Myocyte (in vitro differentiated cells): ENCODE results near the gene WWOX. TPM values are rescaled to one million over a fixed set of nuclear protein-coding genes. Genes with fewer than 3 reads are reported as not detected.

Source experiments
- DNase-seq: peaks from one replicate; pipeline ENCODE4 v3.0.0-alpha.2; 2012; ENCODE audit warnings: low read depth
- total RNA-seq: library from RNA; depleted of rRNA; stranded (reverse); fragments of >200 nt; gene quantifications from 2 replicates; pipeline ENCODE4 v1.2.3, GENCODE V29; 2014

The WWOX gene
- total RNA-seq, 1 donor from 2014 or later: 12.5 TPM

DNA sequence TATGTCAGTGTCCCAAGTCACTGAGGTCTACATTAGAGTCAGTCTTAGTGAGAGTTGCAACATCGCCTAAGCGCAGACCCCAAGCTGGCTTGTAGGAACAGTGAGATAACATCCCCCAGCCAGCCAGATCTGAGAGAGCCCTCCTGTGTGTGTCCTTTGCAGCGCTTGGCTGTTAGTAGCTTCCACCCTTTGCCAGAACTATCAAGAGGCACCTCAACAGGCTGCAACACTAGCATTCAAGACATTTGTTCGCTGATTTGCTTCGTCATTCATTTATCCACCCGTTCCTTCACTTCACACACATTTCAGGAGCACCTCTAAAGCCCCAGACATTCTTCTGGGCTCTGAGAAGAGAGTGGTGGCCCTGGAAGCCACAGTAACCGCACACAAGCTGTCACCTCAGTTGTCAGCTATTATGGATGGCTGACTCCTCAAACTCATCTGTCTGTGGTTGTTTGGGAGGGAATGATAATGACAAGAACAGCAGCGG is 289.6 kb downstream of the WWOX start:
- DNase-seq: no peak

DNA sequence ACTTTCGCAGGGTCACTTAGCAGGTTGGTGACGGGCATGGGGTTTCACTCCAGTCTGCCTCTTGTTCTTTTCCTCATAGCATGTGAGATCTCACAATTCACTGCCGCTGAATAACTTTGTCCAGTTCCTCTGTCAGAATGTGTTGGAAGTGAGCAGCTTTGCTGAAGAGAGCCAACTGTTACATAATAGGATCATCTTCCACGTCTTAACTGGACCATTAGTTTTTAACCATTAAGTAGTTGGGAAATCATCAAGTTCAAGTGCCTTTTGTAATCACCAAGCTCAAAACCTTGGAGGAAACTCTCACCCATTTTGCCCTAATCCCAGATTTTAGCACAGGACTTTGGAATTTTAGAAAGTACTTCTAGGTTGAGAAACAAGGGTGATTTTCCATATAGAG is 290.6 kb downstream of the WWOX start:
- no peak for DNase-seq

DNA sequence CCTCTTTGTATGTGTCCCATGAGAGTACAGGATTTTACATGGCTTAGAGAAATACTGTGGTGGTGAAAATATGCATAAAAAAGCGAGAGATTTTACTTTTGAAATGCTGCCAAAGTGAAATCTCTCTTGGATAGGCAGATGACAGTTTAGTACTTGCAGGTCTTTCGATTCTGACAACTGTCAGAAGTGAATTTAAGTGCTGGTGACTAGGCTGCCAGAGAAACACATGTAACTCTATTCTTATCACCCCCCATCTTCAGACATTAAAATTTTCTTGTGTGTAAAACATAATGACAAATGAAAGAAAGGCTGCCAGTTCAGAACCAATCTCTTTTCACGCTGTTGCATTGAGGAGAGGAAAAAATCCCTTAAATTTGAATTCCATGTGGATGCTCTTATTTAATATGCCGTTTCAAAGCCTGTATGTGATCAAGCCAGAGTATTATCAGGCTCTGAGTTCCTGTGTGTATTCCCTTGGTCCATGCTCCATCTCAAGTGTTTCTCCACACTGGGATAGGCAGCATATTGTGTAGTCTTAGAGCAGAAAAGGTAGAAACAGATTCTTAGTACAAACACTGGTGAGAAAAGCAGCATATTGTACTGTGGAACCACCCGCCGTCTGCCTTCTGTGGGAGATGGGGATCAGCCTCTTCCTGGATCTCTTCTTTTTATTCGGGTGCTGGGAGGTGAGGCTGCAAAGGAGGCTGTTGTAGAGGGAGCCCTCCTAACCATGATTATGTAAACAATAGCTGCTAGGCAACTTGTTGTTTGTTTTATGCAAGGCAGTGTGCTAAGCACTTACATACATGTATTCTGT is 291.3 kb downstream of the WWOX start:
- DNase-seq: no peak

DNA sequence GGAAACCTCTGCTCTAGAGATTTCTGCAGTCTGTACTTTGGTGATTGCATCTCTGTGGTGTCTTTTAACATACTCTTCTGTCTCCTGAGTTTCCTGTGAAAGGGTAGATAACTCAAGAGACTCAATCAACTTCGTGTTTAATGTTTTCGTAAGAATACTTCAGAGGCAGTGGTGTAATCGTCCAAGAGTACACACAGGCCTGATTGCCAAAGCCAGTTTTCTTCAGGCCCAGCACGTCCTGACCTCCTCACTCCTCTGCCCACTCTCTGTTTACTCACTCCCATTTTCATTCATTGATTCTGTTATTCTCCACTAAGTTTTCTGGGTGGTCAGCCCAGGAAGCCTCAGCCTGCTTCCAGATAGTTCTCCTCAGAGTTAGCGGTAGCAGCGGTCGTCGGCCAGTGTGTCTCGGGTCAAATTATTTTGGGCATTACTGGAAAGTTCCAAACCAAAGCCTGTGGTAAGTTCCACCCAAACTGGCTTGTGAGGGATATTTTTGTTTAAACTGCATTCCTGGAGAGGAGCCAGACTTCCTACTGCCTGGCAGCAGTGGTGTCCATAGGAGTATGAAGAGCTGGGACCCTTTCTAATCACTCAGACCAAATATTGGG is 293.2 kb downstream of the WWOX start:
- DNase-seq: no peak

DNA sequence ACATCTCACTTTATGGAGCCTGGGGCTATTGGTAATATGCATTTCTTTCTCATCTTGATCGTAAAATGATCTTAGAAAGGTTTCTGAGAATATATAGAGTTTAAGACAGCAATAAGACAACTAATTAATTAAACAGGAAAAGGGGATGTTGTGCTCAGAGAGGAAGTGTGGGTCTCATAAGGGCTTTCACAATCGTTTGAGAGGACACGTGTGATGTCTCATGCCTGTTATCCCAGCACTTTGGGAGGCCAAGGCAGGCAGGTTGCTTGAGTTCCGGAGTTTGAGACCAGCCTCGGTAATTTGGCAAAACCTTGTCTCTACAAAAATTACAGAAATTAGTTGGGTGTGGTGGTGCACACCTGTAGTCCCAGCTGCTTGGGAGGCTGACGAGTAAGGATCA is 295.6 kb downstream of the WWOX start:
- DNase-seq: no peak

DNA sequence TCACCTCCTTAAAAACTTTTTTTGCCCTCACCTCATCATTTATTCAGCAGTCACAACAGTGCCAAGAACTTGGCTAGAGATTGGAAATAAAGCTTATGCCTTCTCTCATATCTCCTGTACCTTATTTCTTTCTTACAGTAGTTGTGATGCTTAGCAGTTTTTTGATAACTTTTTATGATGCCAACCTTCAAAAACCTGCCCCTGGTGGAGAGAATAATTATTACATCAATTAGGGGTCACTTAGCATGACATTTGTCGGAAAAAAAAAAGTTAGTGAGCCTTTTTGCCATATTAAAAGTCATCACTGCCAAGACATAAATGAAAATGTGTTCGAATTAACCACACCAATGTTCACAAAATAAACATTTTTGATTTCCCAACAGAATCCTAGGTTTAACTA is 296.6 kb downstream of the WWOX start:
- no peak for DNase-seq

DNA sequence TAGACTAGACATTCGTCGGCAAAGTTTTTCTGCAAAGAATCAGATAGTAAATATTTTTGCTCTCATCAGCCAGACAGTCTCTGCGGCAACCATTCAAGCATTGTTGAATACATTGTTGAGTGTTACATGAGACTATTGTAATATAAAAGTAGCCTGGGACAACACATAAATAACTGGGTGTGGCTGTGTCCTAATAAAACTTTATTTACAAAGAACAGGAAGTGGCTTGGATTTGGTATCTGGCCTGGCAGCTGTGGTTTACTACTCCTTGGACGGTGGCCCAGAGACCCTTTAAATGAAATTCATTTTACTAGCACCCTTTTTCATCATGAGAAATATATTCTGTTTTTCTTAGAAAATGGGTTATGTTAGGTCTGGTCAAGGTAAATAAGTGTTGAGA is 297.2 kb downstream of the WWOX start:
- no peak for DNase-seq

DNA sequence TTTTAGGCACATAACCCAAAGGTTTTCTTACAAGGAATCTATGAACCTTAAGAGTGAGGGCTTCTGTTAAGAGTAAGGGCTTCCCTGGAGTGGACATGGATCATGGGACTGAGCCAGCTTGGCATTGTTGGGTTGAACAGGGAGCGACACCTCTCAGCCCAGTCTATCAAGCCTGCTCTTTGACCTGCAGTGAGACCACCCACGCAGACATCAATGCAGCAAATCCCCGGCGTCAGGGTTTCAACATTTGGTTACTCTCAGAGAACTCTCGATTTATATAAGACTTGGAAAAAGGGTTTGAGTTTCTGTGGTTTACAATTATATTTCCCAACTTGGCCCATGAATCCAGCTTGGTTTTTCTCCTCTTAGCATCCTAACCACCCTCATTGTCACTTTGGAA is 299.9 kb downstream of the WWOX start:
- no peak for DNase-seq

DNA sequence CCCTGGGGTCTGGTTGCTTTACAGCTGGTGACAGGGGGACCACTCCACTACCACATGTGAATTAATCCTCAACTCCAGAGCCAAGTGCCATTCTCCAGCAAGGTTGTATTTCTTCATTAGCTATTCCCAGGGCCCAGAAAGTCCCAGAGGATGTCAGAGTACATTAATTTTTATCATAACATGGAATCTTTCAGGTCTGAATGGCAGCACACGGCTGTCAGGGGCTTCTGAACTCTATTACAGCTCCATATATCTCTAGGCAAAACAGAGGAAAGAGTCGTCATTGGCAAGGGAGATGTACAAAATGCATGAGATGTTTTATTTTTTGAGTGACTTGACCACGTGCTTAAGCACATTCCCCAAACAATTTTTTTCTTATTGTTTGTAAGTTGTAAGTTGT is 303.4 kb downstream of the WWOX start:
- DNase-seq: no peak

DNA sequence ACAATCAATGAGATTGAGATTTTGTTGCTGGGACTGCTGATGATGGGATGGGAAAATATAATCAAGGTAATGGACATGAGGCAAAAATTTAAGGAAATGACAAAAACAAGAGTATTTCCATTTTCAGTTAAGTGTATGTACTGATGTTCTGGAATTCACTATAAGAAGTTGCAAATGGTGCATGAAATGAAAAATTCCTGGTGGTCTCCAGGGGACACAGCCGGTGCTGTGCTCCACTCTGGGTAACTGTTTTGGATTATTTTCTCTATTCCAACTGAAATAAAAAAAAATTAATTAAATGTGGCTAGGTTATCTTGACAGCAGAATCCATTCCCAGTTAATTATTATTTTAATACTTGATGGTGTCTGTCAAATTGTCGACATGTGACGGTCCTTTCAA is 305.6 kb downstream of the WWOX start:
- DNase-seq: no peak

DNA sequence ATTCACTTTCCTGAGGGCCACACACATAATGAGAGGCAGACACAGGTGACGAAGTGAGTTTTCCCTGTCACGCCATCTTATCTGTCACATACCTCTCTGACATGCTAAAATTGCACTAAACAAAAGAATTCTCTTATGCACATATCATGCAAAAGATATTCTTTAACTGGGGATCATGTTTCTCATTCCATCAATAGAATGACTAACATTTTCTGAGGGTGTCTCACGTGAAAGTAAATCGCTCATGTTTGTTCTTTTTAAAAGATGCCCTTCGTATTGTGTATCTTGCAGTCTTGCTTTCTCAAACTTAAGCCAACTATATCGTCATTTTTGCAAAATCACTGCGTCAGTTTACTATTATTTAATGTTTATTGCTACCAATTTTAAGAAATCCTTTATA is 306.4 kb downstream of the WWOX start:
- DNase-seq: no peak

DNA sequence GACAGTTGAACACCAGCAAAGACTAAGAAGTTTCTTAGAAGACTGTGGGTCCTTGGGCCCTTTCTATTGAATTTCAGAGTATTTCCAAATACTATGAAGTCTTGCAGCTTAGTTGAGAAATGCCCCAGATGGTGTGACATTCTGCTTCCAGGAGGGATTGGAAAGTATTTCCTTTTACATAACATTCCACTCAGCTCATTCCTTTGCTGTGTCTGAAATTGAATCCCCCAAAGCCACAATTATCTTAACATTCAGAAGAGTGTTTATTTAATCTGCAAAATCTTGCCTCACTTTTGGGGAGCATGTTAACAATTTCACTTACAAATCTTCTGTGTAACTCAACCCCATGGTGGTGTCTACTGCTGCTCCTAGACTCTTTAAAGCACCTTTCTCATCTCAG is 307.7 kb downstream of the WWOX start:
- DNase-seq: no peak

DNA sequence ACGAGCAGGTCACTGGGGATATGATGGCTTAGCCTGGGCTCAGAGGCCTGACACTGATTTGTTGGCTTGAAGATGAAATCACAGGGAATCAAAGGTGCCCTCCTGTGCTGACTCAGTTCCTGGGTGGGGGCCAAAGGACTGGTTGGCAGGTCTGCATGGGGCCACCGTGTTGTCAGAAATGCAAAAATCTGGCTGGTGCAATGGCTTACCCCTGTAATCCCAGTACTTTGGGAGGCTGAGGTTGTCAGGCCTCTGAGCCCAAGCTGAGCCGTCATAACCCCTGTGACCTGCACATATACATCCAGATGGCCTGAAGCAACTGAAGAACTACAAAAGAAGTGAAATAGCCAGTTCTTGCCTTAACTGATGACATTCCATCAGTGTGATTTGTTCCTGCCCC is 314.2 kb downstream of the WWOX start:
- no peak for DNase-seq

DNA sequence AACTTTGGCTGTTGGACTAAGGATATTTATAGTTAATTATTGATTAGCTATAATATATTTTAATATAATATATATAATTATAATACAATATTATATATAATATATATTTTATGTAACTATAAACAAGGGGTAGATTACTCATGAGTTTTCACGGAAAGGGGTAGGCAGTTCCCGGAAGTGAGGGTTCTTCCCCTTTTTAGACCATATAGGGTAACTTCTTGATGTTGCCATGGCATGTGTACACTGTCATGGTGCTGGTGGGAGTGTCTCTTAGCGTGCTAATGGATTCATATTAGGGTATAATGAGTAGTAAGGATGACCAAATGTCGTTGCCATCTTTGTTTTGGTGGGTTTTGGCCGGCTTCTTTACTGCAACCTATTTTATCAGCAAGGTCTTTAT is 315.6 kb downstream of the WWOX start:
- DNase-seq: no peak

DNA sequence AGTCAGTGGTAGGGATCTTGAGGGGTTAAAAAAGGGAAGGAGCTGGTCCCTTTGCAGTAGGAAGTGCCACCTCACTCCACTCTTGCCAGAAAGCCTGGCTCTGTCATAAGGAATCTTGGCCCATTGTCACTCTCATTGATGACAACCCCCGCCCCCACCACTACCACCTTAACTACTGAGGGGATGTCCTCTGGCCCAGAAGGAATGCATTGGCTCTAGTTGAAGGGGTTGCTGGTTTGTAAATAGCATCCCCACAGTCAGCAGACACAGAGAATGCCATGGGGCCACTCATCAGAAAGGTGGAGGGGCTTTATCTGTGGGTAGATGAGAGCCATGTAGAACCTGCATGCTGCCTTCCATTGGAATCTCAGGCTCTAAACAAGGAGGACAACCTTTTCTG is 316.2 kb downstream of the WWOX start:
- no peak for DNase-seq

DNA sequence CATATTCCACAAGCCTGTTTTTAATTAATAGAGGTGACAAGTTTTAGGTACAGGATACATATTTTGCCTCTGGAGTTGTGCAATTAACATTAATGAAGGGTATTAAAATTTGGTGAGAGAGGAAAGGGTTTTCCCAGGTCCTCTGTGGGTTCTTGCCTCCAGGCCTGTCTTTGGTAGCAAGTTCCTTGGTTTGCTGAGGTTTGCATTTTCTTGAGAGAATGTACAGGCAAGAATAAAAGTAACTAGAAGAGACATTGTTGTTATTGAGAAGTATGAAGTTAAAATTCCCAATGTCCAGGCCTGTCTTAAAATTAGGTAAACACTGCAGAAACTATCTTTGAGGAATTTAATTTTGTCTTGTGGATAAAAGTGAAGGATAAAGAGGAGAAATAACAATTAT is 316.9 kb downstream of the WWOX start:
- DNase-seq: no peak

DNA sequence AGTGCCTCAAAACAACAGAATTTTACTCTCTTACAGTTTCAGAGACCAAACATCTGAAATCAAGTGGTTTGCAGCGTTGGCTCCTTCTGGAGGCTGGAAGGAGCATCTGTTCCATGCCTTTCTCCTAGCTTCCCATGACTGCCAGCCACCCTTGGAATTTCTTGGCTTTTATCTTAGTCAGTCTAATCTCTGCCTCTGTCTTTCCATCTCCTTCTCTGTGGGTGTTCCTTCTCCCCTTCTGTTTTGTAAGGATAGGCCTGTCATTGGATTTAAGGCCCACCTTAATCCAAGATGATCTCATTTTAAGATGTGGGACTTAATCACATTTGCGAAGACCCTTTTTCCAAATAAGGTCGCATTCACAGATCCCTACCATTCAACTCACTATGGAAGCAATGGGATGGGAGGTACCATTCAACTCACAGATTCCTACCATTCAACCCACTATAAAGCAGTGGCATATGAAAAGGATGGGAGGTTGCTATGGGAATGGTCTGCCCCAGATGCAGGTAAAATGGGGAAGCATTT is 321.8 kb downstream of the WWOX start:
- DNase-seq: no peak

DNA sequence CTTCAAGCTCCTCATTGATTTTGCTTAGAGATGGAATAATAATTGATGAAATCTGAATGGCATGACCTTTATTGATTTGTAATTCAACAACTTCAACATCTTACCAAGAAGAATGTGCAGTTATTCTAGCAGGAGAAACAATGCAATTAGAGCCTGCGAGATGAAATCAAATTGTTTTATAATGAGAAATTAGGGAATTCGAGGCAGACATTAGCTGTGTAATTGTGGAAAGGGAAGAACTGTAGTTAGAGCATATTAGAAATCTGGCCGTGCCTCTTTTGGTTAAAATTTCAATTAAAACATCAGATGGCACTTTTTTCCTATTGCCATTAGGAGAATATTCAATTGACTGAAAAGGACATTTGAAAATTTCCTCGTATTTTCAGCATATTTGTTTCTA is 325.8 kb downstream of the WWOX start:
- no peak for DNase-seq

DNA sequence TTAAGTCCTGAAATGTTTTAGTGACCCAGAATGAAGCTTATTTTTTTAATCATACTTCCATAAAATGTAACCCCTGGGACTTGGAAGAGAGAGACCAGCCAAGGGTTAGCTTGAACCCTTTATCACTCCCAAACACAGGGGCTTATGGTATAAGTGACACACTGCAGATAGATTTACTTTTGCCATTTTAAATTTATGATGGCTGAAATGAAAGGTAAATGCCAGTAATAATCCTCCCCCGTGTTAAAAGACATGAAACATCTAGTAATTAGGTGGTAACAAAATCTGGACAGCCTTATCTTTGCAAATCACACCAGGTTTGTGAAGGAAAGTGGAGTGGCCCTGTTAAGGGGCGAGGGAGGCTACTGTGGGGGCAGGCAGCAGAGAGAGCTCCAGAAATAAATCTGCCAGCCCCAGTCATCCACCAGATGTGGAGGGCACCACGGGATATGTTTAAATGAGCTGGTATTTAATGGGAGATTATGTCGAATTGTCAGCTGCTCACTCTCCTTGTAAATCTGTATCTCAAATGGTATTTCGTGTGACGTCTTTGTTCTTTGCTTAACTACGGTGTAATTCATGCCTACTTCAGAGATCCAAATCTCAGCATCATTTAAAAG is 326.5 kb downstream of the WWOX start:
- no peak for DNase-seq

DNA sequence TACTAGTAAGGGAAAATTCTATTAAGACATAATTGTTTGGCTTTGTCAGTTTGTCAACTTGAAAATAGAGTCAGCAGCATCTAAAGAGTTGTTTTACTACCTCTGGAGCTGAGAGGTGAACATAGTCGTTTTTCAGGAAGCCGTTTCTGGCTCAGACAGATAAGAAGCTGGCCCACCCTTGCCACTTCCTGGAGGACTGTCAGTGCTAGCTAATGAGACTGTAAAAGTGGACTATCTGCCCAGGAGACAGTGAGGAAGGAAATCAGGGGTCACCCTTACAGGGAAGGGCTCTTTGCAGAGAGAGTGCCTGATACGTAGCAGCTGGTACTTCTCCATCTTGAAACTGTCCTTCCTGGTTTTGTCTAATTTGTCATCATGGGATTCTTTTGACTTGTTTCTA is 328.7 kb downstream of the WWOX start:
- no peak for DNase-seq

DNA sequence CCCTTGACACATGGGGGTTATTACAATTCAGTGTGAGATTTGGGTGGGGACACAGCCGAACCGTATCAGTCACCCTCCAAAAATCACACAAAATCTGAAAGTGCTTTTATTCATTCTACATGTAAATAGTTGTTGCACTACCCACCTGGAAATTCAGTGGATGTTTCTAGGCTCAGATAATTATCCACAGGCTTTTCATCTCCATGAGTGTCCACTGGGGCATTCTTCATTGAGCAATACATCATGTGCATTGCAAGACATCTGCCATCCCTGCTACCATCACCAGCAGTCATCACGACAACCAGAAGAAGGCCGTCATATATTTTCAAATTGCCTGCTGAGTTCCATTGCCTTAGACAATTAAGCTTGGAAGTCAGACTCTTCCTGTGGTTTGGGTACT is 330.8 kb downstream of the WWOX start:
- no peak for DNase-seq

DNA sequence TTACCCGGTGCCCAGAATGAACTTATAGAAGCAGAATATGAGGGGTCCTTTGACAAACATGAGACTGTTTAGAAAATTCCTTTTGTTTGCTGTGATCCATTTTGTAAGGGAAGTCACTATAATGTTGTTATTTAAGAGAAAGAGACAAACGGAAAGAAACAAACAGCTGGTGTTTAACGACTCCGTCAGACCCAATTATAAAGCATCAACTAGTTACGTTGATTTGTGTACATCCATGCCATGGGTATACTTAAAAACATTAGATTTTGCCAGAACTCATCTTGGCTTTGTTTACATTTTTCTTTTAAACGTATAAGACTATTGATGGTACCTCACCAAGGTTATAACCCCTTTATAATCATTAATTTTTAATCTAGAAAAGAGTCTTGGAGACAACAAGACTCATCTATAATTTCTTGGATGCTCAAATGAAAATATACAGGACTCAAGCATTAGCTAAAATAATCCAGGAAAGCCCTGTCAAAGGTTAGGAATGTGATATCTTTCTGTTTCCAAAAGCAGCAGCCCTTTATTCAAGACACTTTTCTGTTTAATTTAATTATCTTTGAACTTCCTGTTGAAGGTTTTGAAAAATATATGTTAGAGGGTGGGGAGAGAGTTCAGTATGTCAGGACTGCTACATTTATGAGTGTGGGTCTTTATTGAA is 331.7 kb downstream of the WWOX start:
- DNase-seq: no peak
